ENCODE results near the gene KIAA0753. TPM values are rescaled to one million over a fixed set of nuclear protein-coding genes. Genes with fewer than 3 reads are reported as not detected.

Gene KIAA0753
- total and polyA plus RNA-seq, 10 of the 15 experiments (the other 5 are each of a cell fraction or from before 2014, with no cell fraction given), result 2.2 to 15.2 (median 7.7) TPM

- no TSS peak for BruUV-seq (replicated peaks)
- Histone ChIP-seq H2AFZ (ENCODE audit: control insufficient read depth, low read depth, low read length) (no peak overlapping the region), H3K27me3 (replicated peaks in 1 of 2; ENCODE audit: control insufficient read depth in 2 of 2, insufficient read depth in 2 of 2, low read length in 1 of 2) (peaks cover 4 to 11% of the 10 kb centered on the region in 2 experiments; a peak in 3 of 4 replicates), H3K79me2 (ENCODE audit: control insufficient read depth, insufficient read depth, low read length) (no peaks in the 10 kb centered on the region), H3K9me3 (replicated peaks; ENCODE audit: control insufficient read depth, insufficient read depth, low read length) (no peaks in the 10 kb centered on the region), H3K36me3 (ENCODE audit: control insufficient read depth in 2 of 2, insufficient read depth in 2 of 2, low read length in 1 of 2) (no peaks in the 10 kb centered on the region), H3K4me3 (no peak overlapping the region), H3K4me2 (ENCODE audit: control insufficient read depth, insufficient read depth) (no peak overlapping the region), H3K9ac (ENCODE audit: control insufficient read depth, insufficient read depth, low read length) (no peak overlapping the region), H3K4me1 (ENCODE audit: control insufficient read depth, insufficient read depth, low read length) (no peaks in the 10 kb centered on the region), H4K20me1 (ENCODE audit: control insufficient read depth, insufficient read depth) (no peaks in the 10 kb centered on the region), H3K27ac (ENCODE audit: control insufficient read depth, insufficient read depth) (no peak overlapping the region)
- RAD21 ChIA-PET (ENCODE audit: unreplicated experiment), result no interaction called here
- 15% methylated on average over 3 of the region's 3 CpGs for WGBS (ENCODE audit: insufficient coverage, insufficient replicate concordance, low lambda C conversion rate, missing lambda C conversion rate)
- CTCF ChIA-PET, result no interaction called here
- in situ Hi-C loops (cut with MboI), result no loop called here
- POLR2A ChIA-PET, result no interaction called here
- intact Hi-C loops (cut with micrococcal nuclease; ENCODE audit: unreplicated experiment), result no loop called here
- ATAC-seq (no peak), DNase-seq (ENCODE audit: low read depth, low spot score) (no peak), FAIRE-seq (no peak)
- SMC1A ChIA-PET (ENCODE audit: uncharacterized antibody, unreplicated experiment), result no interaction called here
- TF ChIP-seq ETV6 (conservative IDR thresholded peaks at IDR 0.05 in 1 of 2, IDR thresholded peaks at IDR 0.05 in 1 of 2; ENCODE audit: borderline replicate concordance in 1 of 2, low read depth in 1 of 2) (no peak), KLF5 (IDR thresholded peaks at IDR 0.05; ENCODE audit: partially characterized antibody) (no peak), ZSCAN29 (IDR thresholded peaks at IDR 0.05) (no peak), SMC3 (IDR thresholded peaks at IDR 0.05; ENCODE audit: borderline replicate concordance, low read length) (no peak), BMI1 (IDR thresholded peaks at IDR 0.05; ENCODE audit: borderline replicate concordance) (no peak), PKNOX1 (IDR thresholded peaks at IDR 0.05) (no peak), REST (IDR thresholded peaks at IDR 0.05; ENCODE audit: low read depth, low read length) (no peak), CUX1 (IDR thresholded peaks at IDR 0.05; ENCODE audit: insufficient replicate concordance, low read depth, low read length) (no peak), NBN (IDR thresholded peaks at IDR 0.05) (no peak), EGR1 (IDR thresholded peaks at IDR 0.05; ENCODE audit: borderline replicate concordance in 1 of 2, low read depth in 2 of 2, low read length in 2 of 2) (no peak), CHD2 (IDR thresholded peaks at IDR 0.05; ENCODE audit: borderline replicate concordance, low read depth, low read length) (no peak), ZNF24 (IDR thresholded peaks at IDR 0.05) (no peak)
Observed at GRCh38 chr17:6560496-6560895, 80.0 kb downstream of the KIAA0753 start.
